ENCODE measurements around the gene TMEM183A.
"Not testable (repeated sequence)": the region's sequence is repeated elsewhere in the genome, so short reads cannot be mapped to it uniquely, and the experiment has no call there.

TMEM183A gene

DNA sequence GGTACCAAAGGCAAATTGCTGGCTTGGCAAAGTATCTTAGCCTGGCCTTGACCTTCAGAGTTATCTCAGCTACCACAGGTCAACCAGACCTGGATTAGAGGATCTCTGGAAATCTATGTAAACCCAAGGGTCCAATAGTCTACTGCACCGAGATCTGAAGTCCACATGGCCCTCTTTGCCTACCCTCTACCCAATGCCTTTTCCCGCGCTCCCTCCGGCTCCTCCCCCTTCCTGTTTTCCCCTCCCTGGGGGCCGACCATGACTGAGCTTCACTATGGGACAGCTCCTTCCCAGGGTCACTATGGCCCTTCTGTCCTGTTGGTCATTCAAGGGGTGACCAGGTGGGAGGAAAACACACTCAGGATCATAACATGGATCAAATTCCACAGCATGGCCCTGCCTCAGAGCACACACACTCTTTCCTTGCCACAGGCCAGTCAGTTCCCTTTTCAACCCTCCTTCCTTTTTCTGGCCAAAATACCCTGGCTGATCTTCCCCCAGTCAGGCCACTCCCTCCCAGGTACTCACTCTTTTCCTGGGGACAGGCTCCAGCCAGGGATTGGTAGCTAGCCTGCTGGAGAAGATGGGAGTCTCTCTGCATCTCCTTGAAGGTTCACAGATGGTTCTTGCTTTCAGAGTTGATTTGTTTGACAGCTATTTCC, 19.1 kb upstream of the TMEM183A start:
- DNase-seq, result no peak

DNA sequence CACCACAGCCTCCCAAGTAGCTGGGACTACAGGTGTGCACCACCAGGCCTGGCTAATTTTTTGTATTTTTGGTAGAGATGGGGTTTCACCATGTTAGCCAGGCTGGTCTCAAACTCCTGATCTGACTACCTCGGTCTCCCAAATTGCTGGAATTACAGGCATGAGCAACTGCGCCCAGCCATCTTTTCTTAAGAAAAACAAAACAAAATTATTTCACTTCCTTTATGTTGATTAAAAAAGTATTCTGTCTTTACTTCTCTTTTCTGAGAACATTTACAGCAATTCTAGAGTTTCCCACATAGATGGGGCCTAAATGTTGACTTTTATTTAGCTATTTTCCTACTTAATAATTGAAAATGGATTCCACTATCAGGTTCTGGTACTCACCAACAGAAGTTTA, 17.3 kb upstream of the TMEM183A start:
- no peak for DNase-seq

DNA sequence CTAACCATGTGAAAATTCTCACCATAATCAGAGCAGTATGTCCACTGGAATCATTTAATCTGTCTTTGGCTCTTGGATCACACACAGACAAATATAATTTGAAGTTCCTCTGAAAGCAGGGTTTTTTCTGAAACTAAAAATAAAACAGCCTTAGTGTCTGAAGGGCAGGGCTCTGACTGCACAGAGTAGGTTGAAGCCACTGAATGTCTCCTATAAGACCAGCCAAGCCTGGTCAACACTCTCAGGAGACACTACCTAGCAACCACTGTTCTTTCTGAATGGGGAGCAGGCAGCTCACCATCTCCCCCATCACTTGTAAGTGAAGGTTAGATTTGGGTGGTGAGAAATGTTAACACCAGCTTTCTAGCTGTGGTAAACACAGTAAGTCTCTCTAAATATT, 16.1 kb upstream of the TMEM183A start:
- DNase-seq, result no peak

DNA sequence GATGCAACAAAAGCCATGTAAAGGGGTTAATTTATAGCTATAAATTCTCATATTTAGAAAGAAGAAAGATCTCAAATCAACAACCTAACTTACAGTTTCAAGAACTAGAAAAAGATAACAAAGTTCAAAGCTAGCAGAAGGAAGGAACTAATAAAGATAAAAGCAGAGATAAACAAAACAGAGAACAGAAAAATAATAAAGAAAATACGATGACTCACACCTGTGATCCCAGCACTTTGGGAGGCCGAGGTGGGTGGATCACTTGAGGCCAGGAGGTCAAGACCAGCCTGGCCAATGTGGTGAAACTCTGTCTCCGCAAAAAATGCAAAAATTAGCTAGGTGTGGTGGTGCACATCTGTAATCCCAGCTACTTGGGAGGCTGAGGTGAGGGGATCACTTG, 12.4 kb upstream of the TMEM183A start:
- DNase-seq, result no peak

DNA sequence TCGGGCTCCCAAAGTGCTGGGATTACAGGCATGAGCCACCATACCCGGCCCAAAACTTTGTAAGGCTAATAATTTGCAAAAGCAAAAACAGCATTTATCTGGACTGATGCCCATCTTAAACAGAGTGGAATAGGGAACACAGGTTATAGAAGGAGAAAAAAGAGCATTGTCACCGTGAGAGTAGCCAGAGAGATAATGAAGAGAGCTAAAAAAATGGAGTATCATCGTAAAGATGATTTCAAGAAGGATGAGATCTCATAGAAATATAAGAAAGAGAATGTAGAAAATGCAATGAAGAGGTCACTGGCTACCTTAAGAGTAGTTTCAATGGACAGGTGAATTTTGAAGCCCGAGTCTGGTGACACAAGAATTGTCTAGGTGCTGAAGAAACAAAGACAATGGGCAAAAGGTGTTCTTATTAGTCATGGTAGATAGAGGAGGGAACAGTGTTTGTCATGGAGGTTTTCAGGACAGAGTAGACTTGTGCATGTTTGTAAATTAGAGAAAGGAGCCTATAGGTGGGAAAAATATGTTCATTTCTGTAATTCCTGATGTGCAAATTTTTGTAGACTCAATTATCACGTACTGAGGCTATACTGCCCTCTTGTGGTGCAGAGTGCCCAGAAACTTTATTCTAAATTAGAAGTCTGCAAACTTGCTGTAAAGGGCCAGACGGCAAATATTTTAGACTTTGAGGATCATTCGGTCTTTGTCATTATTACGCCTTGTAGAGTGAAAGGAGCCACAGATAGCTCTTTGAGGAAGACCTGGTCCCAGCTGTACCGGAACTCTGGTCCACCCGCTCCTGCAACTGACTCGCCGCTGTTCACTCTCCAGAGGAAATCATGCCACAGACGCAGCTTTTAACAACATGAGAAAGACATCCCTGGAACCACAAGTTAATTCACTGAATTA, 8.1 kb upstream of the TMEM183A start:
- DNase-seq, result peak; percentile 65

DNA sequence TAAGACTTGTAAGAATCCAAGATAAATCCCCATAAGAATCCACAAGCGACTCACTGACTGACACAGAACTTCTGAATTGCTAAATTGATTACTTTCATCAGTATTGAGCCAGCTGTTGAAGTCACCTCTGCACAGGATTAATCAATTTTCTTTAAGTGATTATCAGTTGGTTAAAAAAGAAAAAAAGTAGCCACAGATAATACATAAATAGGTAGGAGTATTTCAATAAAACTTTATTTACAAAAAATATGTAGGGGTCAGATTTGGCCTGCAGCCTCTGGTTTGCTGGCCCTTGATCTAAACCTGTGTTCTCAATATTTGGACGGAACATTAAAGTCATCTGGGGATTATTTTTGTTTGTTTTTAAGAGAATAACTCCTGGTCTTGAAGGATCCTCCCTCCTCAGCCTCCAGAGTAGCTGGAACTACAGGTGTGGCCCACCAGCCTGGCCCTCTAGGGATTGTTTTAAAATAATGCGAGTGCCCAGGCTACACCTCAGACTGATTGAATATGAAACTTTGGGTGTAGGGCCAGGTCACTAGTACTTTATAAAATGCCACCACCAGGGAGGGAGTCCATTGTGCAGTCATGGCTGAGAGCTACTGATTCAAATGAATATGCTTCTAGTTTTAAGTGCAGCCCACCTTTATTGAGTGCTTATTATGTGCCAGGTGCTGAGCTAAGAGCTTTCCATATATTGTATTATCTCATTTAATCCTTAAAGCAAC, 6.8 kb upstream of the TMEM183A start:
- DNase-seq, result no peak

DNA sequence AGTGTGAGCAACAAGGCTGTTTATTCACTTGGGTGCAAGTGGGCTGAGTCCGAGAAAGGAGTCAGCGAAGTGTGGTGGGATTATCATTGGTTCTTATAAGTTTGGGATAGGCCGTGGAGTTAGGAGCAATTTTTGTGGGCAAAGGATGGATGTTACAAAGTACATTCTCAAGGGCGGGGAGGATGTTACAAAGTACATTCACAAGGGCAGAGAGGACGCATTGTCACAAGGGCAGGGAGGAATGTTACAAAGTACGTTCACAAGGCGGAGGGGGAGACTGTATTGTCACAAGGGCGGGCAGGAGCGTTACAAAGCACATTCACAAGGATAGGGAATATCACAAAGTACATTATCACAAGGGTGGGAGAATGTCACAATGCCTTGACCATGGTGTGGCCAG, 5.2 kb upstream of the TMEM183A start:
- no peak for DNase-seq

DNA sequence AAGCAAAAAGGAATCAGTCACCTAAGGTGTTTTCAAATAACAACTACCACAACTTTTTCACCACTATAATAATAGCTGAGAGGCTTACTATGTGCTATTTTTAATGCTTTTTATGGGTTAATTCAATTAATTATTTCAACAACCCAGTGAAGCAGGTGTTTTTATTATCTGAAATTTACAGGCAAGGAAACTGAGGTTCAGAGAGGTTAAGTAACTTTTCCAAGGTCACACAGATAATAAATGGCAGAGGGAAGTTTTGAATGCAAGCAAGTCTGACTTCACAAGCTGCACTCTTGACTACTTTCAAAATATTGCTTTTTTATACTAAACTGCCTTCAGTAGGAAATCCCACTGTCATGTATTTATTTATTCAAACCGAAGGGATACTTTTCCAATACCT, 4.2 kb upstream of the TMEM183A start:
- no peak for DNase-seq

DNA sequence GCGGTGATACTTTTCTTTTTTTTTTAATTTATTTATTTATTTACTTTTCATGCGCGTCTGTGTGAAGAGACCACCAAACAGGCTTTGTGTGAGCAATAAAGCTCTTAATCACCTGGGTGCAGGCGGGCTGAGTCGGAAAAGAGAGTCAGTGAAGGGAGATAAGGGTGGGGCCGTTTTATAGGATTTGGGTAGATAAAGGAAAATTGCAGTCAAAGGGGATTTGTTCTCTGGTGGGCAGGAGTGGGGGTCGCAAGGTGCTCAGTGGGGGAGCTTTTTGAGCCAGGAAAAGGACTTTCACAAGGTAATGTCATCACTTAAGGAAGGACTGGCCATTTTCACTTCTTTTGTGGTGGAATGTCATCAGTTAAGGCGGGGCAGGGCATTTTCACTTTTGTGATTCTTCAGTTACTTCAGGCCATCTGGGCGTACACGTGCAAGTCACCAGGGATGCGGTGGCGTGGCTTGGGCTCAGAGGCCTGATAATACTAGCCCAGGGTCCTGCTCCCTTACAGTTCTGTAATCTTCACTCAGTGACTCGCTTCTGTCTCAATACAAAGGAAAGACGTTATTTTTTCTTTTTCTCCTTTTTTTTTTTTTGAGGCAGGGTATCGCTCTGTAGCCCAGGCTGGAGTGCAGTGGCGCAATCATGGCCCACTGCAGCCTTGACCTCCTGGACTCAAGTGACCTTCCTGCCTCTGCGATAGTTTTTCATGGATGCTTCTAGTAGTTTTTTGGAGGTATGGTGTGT, 1.6 kb upstream of the TMEM183A start:
- DNase-seq, result not testable (repeated sequence)

DNA sequence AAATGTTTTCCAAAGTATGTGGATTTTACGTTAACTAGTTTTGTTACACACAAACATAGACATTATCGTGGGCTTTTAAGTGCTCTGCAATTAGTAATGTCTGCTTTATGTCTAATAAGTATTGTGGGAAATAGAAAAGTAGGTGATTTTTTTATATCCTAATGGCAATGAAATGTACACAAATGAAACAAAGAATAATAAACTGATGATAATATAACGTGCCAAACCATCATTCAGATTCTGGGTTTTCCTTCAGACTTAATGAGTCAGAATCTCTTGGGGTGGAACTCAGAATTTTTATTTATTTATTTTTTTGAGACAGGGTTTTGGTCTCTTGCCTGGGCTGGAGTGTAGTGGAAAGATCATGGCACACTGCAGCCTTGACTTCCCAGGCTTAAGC, 2.0 kb downstream of the TMEM183A start:
- DNase-seq, result no peak

DNA sequence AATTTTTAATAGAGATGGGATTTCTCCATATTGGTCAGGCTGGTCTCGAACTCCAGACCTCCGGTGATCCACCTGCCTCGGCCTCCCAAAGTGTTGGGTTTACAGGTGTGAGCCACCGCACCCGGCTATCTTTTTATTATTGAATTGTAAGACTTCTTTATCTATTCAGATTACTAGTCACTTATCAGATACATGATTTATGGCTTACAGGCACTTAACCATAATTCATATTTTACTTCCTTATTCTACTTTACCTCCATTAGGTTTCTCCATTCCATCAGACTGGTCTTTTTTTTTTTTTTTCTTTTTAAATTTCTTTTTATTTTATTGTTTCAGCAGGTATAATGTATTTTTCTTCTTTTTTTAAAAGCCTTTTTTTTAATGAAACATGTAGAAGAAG, 4.4 kb downstream of the TMEM183A start:
- DNase-seq, result no peak

DNA sequence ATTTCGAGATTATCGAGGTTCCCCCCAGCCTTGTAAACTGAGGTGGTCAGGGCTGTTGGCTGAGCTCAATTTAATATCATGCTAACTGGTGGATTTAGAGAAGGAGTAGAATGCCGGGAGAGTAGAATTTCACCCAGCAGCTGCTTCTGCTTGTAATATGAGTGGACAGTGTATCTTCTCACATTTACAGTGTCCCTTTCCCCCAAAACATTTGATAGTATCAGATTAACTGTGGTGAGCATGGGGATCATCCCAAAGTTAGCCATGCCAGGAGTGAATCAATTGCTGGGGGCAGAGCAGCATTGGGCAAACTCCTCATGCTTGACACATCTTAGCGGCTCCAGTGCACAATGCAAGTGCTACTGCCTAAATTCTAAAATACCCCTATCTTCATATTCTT, 9.9 kb downstream of the TMEM183A start:
- no peak for DNase-seq

DNA sequence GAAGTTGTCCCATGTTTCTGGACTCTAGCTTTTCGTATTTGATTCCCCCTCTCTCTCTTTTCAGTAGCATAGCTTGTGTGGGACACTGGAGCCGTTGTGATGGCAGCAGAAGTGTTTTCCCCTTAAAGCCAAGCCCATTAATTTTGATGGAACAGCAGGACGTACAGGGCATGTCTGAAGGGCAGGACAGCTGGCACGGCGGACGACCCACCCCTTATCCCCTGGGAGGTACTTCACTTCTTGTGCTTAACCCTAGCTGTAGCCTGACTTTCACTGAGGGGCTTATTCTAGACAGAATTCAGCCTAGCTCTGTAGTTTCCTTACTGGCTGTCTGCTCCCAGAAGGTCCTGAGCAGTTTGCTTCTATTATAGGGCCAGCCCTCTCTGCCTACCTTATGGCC, 10.5 kb downstream of the TMEM183A start:
- DNase-seq, result no peak

DNA sequence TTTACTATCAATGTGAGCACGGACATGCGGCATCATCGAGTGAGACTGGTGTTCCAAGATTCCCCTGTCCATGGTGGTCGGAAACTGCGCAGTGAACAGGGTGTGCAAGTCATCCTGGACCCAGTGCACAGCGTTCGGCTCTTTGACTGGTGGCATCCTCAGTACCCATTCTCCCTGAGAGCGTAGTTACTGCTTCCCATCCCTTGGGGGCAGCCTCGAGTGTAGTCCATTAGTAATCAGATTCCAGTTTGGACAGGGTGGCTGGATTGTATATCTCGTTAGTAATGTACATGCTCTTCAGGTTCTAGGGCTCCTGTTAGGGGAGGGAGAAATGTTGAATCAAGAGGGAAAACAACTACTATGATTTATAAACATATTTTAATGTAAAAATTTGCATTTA, 15.7 kb downstream of the TMEM183A start:
- DNase-seq, result not testable (repeated sequence)

DNA sequence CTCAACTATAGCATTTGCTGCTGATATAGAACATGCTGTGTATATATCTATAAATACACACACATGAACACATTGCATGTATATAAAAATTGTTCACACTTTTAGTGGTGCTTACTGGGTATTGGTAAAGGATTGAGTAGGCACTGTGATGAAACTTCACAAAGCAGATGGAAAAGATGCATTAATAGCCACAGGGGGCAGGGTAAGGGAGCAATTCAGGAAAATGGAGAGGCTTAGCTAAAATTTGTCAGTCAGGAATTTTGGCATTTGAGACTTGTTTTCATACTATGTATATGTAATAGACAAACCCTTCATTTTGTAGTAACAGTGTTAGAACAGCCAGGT, 18.5 kb downstream of the TMEM183A start:
- no peak for DNase-seq

DNA sequence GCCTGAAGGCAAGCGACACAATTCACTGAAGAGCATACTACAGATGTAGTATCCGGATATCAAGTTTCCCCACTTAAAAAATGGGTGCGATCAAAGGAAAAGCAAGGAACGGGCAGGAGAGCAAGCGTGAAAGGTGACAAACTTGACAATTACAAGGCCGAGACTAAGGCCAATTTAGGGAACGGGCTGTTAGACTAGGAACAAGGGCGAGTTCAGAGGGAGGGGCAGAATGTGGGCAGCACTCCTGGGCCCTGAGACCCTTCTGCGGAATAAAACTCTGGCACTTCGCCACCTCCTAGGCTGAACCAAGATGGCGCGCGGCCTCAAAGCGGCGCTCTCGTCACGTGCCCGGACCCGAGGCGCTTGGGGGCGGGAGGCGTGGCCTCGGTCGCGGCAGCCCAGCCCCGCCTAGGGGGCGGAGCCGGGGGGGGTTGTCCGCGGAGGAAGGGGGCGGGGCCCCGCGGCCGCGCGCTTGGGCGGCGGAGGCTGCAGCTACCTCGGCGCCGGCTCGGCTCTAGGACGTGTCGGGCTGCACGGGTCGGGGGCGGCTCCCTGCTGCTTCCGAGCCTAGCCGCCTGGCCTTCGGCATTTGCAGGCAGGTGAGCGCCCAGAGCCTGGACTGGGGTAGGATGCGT, 19.0 kb downstream of the TMEM183A start, which contains the start of gene PPFIA4:
Gene PPFIA4, plus strand, starts transcription at position 461 of the 635 bp plus-strand sequence. CDS start 12,518 bp downstream, outside the sequence.
- peak; percentile 89 for DNase-seq

DNA sequence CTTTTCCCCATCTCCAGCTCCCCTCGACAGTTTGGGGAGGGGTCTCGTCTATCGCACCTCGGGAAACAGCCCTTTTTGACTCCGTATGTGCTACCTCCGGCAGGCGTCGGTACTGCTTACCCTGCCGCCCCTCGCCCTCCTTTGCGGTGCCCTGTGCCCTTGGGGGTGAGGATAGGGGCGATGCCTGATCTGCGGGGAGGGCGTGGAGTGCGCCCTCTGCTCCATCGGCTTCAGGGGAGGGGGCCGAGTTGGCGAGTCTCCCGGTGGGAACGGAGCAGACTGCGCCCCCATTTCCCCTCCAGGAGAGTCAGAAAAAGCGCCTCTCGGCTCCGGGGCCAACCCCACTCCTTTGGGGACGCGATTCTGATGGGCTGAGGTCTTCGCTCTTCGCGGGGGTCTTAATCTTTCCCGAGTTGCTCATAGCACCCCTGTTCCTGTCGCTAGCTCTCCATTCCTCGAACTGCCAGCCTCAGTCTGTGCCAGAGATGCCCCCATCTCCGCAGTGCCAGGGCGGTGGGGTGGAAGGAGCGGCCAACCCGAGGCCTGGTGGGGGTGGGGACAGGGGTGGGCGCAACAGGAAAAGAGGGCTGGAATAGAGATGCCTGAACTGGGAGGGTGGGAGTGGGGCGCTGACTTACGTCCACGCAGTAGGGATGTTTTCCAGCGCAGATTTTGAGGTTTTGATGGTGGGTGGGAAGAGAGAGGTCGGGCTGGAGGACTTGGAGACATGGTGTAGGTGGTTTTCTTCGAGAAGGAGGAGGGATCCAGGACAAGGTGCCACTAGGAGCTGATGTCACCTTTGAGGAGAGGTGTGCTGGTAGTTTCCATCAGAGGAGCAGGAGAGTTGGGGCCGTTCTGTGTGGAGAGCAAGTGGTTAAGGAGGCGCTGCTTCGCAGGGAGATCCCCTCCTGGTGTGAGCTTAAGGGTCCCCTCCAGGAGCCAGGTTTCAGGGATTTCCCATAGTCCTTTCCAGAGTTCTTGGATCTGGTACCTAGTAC, 19.8 kb downstream of the TMEM183A start:
- DNase-seq, result no peak

DNA sequence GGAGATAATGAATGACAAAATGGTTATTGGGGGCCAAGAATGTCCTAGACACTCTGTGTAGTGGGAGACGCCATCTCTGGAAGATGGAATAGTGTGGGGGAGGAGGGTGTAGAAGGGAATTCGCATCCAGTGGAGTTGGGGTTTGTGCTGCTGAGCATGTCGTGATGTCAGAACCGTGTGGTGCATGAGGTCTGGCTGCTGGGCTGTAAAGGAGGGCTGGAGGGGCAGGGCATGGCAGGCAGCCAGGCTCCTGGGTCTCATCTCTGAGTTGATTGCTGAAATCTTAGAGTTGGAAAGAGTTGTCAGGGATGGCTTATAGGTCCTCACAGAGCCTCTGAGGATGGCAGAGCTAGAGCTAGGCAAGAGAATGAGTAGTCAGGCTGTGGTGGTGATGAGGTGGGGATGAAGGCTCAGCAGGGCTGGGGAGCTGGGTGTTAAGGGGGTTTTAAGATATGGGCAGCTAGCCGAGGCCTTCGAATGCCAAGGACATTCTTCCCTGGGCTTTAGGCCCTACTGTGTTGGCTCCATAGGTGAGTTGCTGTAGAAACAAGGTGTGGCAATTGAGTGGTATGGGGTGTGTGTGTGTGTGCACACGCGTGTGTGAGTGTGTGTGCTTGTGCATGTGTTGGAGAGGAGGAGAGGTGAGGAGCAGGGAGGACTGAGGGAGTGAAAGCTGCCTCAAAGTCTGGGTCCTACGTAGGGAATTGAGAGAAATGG, 21.1 kb downstream of the TMEM183A start:
- no peak for DNase-seq

DNA sequence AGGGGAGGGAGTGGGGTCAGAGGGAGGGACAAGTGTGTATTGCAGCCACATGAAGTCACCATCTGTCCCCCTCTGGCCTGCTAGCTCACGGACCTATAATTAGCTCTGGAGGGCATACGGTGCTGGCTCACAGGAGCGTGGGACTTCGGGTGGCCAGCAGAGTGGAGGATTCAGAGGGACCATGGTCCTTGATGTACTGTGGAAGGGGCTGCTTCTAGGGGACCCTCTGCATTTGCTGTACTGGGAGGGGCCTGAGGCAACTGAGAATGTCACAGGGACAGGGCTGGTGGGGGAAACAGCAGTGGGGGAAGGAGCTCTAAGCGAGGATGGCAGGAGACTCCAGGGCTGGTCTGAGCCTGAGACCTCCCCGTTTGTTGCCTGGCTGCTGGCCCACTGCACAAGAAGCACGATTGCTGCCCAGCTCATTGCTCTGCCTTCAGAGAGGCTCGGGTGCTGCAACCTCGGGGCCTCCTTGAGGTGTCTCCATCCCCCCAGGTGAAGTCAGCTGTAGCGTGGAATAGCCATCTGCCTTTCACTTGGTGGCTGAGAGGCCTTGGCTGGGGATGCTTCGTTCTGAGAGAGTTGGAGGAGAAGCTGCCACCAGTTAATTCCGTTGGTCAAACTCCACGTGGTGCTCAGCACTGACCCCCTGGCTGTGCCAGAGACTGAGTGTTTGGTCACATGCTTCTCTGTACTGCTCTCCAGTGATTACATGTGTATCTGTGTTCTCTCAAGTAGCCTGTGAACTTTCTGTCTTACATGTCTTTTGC, 21.8 kb downstream of the TMEM183A start:
- DNase-seq, result no peak

DNA sequence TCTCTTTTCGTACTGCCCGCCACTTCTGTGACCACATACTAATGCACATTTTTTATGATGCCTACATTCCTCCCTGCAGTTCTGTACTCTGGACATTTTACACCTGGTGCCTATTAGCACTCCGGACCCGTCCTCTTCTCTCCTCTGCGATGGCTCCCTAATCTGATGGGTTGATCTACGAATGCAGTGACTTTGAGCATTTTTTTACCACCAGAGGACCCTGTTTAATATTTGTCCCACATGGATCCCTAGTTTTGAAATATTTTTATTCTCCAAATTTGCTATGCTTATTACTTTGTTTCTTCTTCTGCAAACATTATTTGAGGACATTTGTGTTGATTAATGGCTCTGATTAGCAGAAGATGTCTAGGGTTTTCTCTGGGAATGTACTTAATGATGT, 24.3 kb downstream of the TMEM183A start:
- DNase-seq, result no peak
